ENCODE measurements around the gene PAPOLB.

DNA sequence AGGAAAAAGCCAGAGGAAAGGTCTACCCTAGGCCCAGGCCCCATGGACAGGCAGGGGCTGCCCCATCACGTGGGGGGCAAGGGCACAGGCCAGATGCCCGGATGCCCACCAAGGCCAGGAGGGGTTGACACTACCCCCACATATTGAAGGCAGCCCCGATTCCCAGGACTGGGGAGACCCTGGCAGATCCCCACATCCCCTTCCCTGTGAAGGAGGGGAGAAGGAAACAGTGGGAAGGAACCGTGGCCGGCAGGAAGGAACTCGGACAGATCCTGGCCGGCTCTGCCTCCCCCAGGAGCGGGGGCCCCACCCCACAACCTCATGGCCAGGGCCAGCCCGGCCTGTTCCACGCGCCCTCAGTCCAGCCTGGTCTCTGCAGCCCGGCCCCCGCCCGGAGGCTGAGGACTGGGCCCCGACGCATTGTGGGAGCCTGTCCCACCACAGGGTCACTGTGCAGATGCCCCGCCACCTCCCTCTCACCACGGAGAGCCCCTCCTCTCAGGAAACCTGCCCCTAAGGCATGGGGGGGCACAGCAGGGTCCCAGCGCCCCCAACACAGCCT is 41.3 kb downstream of the PAPOLB start:
- TF ChIP-seq GATA2 (IDR thresholded peaks at IDR 0.05; ENCODE audit: low read depth, low read length) (no peak), GATA3 (IDR thresholded peaks at IDR 0.05; ENCODE audit: low read depth, low read length) (no peak)

Data from SH-SY5Y (cell line).